Activated B cell treated with CpG ODN at 0.5 μM for 24 hours (primary cell): ENCODE measurements around the gene SELENOK. TPM values are rescaled to one million over a fixed set of nuclear protein-coding genes. Genes with fewer than 3 reads are reported as not detected.

Experiments
- ATAC-seq: fragments of 200-7000 bp; cut with Tn5 transposase; one replicate; pipeline ENCODE4 v1.10.0; 2021; ENCODE audit warnings: low read depth, mild to moderate bottlenecking, moderate library complexity
- CTCF ChIA-PET: fragments of 350-600 bp; sonication (Branson Sonifier 250); formaldehyde crosslinking; loops from one replicate; lab custom pipeline; 2021; ENCODE audit warnings: antibody characterized with exemption; lab: Charles Lee
- POLR2A ChIA-PET: fragments of 350-600 bp; sonication (Branson Sonifier 250); formaldehyde crosslinking; loops from one replicate; lab custom pipeline; 2021; ENCODE audit warnings: antibody characterized with exemption; lab: Charles Lee
- DNase-seq: peaks from one replicate; pipeline ENCODE4 v3.0.0; 2022
- H3K27ac Mint-ChIP-seq: one replicate; pipeline ENCODE4 v1.8.0; 2020; ENCODE audit warnings: mixed read lengths
- H3K27me3 Mint-ChIP-seq: one replicate; pipeline ENCODE4 v1.8.0; 2021; ENCODE audit warnings: mixed read lengths
- H3K36me3 Mint-ChIP-seq: one replicate; pipeline ENCODE4 v1.8.0; 2021; ENCODE audit warnings: low read depth, mixed read lengths
- H3K4me1 Mint-ChIP-seq: one replicate; pipeline ENCODE4 v1.8.0; 2021; ENCODE audit warnings: mixed read lengths
- H3K4me3 Mint-ChIP-seq: one replicate; pipeline ENCODE4 v1.8.0; 2020; ENCODE audit warnings: mild to moderate bottlenecking, mixed read lengths
- H3K9me3 Mint-ChIP-seq: one replicate; pipeline ENCODE4 v1.8.0; 2020; ENCODE audit warnings: mixed read lengths
- intact Hi-C: fragments of 100-400 bp; cut with micrococcal nuclease; formaldehyde crosslinking; loops from one replicate; pipeline ENCODE4 v1.15.1; 2024
- total RNA-seq: library from RNA; stranded (reverse); gene quantifications from 2 replicates; pipeline ENCODE4 v1.2.3, GENCODE V29; 2022
- TF ChIP-seq, protein P1 (sequence below): fragments of 200-600 bp; IDR thresholded peaks from one replicate; pipeline ENCODE4 v1.8.0; 2022; ENCODE audit warnings: antibody characterized with exemption, mild to moderate bottlenecking

Gene SELENOK
- total RNA-seq, 1 donor from 2014 or later: 29.8 TPM

DNA sequence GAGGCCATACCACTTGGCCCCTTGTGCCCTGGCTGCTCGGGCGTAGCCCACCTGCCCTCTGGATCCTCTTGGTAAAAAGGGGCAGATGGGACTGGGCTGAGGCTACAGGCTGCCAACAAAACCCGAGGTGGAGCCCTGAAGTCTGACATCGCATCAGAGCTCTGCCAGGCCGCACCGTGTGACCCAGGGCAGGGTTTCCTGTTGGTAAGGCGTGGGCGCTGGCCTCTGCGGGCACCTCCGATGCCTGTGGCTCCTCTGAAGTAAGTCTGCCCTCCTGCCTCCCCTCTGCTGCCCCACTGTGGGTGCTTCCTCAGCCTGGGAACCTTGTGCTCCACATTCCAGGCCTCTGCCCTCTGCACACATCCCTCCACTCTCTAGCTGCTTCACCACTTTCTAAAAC, 54.3 kb downstream of the SELENOK start:
- Mint-ChIP-seq H3K27me3 (no peaks in the 10 kb centered on the region), H3K4me3 (no peak overlapping the region), H3K27ac (no peak overlapping the region), H3K36me3 (no peaks in the 10 kb centered on the region), H3K9me3 (no peaks in the 10 kb centered on the region), H3K4me1 (no peaks in the 10 kb centered on the region)
- ChIA-PET POLR2A (no interaction called here), CTCF (no interaction called here)
- DNase-seq: no peak
- intact Hi-C loops: no loop called here
- TF ChIP-seq, protein P1, sequence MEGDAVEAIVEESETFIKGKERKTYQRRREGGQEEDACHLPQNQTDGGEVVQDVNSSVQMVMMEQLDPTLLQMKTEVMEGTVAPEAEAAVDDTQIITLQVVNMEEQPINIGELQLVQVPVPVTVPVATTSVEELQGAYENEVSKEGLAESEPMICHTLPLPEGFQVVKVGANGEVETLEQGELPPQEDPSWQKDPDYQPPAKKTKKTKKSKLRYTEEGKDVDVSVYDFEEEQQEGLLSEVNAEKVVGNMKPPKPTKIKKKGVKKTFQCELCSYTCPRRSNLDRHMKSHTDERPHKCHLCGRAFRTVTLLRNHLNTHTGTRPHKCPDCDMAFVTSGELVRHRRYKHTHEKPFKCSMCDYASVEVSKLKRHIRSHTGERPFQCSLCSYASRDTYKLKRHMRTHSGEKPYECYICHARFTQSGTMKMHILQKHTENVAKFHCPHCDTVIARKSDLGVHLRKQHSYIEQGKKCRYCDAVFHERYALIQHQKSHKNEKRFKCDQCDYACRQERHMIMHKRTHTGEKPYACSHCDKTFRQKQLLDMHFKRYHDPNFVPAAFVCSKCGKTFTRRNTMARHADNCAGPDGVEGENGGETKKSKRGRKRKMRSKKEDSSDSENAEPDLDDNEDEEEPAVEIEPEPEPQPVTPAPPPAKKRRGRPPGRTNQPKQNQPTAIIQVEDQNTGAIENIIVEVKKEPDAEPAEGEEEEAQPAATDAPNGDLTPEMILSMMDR: no peak
- ATAC-seq: no peak

DNA sequence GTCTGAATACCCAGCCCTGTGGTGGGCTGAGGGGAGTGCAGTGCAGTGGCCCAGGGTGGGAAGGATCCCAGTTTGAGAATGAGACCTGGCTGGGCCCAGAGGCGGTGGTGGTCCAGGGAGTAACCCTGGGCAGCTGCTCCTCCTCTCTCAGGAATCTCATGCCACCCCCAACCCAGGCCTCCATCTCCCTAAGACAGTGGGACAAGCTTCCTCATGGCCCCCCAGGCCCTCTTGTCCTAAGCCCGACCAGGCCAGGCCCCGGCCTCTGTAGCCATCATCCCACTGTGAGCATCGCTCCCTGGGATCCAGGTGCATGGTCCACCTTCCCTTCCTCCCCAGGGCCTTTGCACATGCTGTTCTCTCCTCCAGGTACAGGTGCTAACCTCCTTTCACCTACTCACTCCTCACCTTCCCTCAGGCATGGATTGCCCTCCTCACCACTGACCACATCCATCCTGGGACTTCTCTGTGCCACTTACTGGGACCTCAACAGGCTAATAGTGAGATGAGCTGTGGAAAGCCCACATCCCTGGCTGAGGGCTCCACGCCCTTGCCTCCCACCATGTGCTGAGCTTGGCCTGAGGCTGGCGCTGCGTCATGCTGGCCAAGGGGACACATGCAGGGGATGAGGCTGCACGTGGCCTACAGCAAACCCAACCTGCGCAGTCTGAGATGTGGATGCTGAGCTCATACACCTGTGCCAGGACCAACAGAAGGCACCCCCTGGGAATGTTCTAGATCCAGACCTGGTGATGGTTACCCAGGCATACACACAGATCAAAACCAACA, 55.4 kb downstream of the SELENOK start:
- no peak for DNase-seq
- intact Hi-C loops: no loop called here

DNA sequence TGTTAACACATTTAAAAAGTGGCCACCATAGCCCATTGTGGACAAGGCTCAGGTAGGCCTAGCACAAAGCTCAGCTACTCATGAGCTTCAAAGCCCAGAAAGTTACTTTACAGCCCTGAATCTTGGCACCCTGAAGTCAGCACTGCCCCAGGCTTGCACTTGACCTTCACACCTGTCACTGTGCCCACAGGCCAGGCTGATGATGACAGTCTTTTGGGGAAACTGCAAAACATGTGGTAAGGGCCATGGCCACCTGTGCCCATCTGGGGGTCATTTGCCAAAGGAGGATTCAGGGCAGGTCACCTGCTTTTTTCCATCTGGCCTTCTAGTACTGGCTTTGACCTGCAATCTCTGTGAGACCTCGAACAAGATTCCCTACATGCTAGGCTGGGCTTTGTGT, 56.4 kb downstream of the SELENOK start:
- H3K4me1 Mint-ChIP-seq: no peaks in the 10 kb centered on the region
- no peak for DNase-seq
- ChIA-PET POLR2A (interaction anchor here (0.6 kb wide), 1 partner anchor 221 kb away, joined by 9 read pairs; no protein-coding TSS in a partner anchor), CTCF (no interaction called here)
- no peaks in the 10 kb centered on the region for H3K36me3 Mint-ChIP-seq
- ATAC-seq: no peak
- no peak overlapping the region for H3K4me3 Mint-ChIP-seq
- no peak overlapping the region for H3K27ac Mint-ChIP-seq
- TF ChIP-seq, protein P1: no peak
- no peaks in the 10 kb centered on the region for H3K9me3 Mint-ChIP-seq
- no peaks in the 10 kb centered on the region for H3K27me3 Mint-ChIP-seq
- intact Hi-C loops: no loop called here

More for the DNA sequence above, 55.4 kb downstream of the SELENOK start:
- H3K27ac Mint-ChIP-seq: no peak overlapping the region
- no peak for ATAC-seq
- no peaks in the 10 kb centered on the region for H3K27me3 Mint-ChIP-seq
- ChIA-PET POLR2A (no interaction called here), CTCF (no interaction called here)
- TF ChIP-seq, protein P1: no peak
- no peaks in the 10 kb centered on the region for H3K36me3 Mint-ChIP-seq
- H3K4me1 Mint-ChIP-seq: no peaks in the 10 kb centered on the region
- no peaks in the 10 kb centered on the region for H3K9me3 Mint-ChIP-seq
- no peak overlapping the region for H3K4me3 Mint-ChIP-seq

DNA sequence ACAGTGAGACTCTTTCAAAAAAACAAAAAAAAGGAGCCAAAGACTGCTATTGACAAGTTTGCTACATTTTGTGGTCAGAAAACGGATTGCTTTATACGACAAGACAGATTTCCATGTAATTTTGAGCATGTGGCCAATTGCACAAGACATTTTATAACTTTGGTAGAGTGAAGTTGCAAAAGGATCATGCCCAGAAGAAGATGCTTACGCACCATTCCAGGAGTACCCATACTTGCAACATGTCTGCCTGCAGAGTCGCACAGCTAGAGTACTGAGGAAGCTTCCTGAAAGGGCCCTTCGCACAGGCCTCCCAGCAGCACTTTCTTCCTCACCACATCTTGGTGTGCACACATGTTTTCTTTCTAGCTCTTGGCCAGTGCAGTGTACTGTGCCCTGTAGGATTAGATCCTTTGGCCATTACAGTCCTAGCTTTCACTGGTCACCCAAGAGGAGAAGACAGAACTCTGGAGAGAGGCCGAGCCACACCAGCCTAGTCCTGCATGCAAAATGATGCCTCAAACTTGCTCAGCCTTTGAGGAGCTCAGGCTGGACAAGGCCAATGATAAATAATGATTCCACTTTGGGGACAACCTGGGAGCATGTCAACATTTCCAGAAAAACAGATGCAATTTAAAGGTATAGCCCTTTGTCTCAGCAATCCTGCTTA, 57.1 kb downstream of the SELENOK start:
- Mint-ChIP-seq H3K4me3 (no peak overlapping the region), H3K27ac (no peak overlapping the region), H3K36me3 (no peaks in the 10 kb centered on the region), H3K9me3 (no peaks in the 10 kb centered on the region), H3K27me3 (no peaks in the 10 kb centered on the region), H3K4me1 (no peaks in the 10 kb centered on the region)
- DNase-seq (no peak), ATAC-seq (no peak)
- TF ChIP-seq, protein P1: no peak
- intact Hi-C loops: no loop called here
- CTCF ChIA-PET: no interaction called here
- POLR2A ChIA-PET: interaction anchor here (0.6 kb wide), 1 partner anchor 220 kb away, joined by 9 read pairs; no protein-coding TSS in a partner anchor

Other genes starting within 250 kb of the SELENOK start
- 3.4 and 6.0 TPM in 2 replicates for gene CHDH, start 45.4 kb downstream of the SELENOK start, total RNA-seq
- 3.0 and 3.8 TPM in 2 replicates for gene IL17RB, start 45.3 kb downstream of the SELENOK start, total RNA-seq
- 42.0 and 42.7 TPM in 2 replicates for gene ACTR8, start 9.7 kb downstream of the SELENOK start, total RNA-seq
- not detected in 2 replicates for gene CACNA2D3, start 230.7 kb upstream of the SELENOK start, total RNA-seq